SK-N-SH treated with all-trans-retinoic acid at 6 μM for 48 hours (cell line): ENCODE measurements around the gene HCLS1.

Source experiments
- ATAC-seq: fragments of 200-7000 bp; cut with Tn5 transposase; 3 replicates; pipeline ENCODE4 v1.9.1; 2020; ENCODE audit warnings: mild to moderate bottlenecking, moderate library complexity
- ARNTL ChIP-seq: fragments of 450-650 bp; formaldehyde crosslinking; IDR thresholded peaks from 2 replicates; pipeline ENCODE4 v1.5.0; 2020; ENCODE audit warnings: low read depth, mild to moderate bottlenecking, moderate library complexity, borderline replicate concordance
- BACH2 ChIP-seq: fragments of 250-450 bp; sonication (Bioruptor Pico); IDR thresholded peaks from 2 replicates; pipeline ENCODE4 v1.9.0; 2021; ENCODE audit warnings: mild to moderate bottlenecking, borderline replicate concordance
- CREB5 ChIP-seq: fragments of 250-450 bp; sonication (Bioruptor Pico); IDR thresholded peaks from 2 replicates; pipeline ENCODE4 v1.5.1; 2020; ENCODE audit warnings: low read depth, mild to moderate bottlenecking, moderate library complexity
- CSRNP3 ChIP-seq: fragments of 250-450 bp; sonication (Bioruptor Pico); IDR thresholded peaks from 2 replicates; pipeline ENCODE4 v1.5.1; 2021; ENCODE audit warnings: mild to moderate bottlenecking, moderate library complexity
- GLIS3 ChIP-seq: fragments of 250-450 bp; sonication (Bioruptor Pico); IDR thresholded peaks from 2 replicates; pipeline ENCODE4 v1.5.0; 2020; ENCODE audit warnings: mild to moderate bottlenecking, moderate library complexity
- ISL1 ChIP-seq: fragments of 250-450 bp; sonication (Bioruptor Pico); IDR thresholded peaks from 2 replicates; pipeline ENCODE4 v2.1.2; 2022; ENCODE audit warnings: mild to moderate bottlenecking, moderate library complexity
- OSR1 ChIP-seq: fragments of 250-450 bp; sonication (Bioruptor Pico); IDR thresholded peaks from 2 replicates; pipeline ENCODE4 v1.8.0; 2022; ENCODE audit warnings: moderate library complexity, mild to moderate bottlenecking, inconsistent platforms
- PPARA ChIP-seq: fragments of 250-450 bp; sonication (Bioruptor Pico); IDR thresholded peaks from 2 replicates; pipeline ENCODE4 v1.5.0; 2020; ENCODE audit warnings: mild to moderate bottlenecking, borderline replicate concordance
- RARB ChIP-seq: fragments of 250-450 bp; sonication (Bioruptor Pico); IDR thresholded peaks from 2 replicates; pipeline ENCODE4 v1.8.0; 2021; ENCODE audit warnings: mild to moderate bottlenecking, moderate library complexity
- SNAI2 ChIP-seq: fragments of 250-450 bp; sonication (Bioruptor Pico); IDR thresholded peaks from 2 replicates; pipeline ENCODE4 v1.5.0; 2020; ENCODE audit warnings: mild to moderate bottlenecking, moderate library complexity
- TCF4 ChIP-seq: fragments of 250-450 bp; sonication (Bioruptor Pico); IDR thresholded peaks from 2 replicates; pipeline ENCODE4 v1.8.0; 2021; ENCODE audit warnings: mild to moderate bottlenecking, moderate library complexity, borderline replicate concordance
- TOX ChIP-seq: fragments of 250-450 bp; sonication (Bioruptor Pico); IDR thresholded peaks from 2 replicates; pipeline ENCODE4 v1.8.0; 2021; ENCODE audit warnings: mild to moderate bottlenecking, moderate library complexity, borderline replicate concordance
- TSHZ2 ChIP-seq: fragments of 250-450 bp; sonication (Bioruptor Pico); IDR thresholded peaks from 2 replicates; pipeline ENCODE4 v1.5.0; 2020; ENCODE audit warnings: mild to moderate bottlenecking, moderate library complexity
- ZC3H10 ChIP-seq: fragments of 250-450 bp; sonication (Bioruptor Pico); IDR thresholded peaks from 2 replicates; pipeline ENCODE4 v1.5.1; 2021; ENCODE audit warnings: mild to moderate bottlenecking, moderate library complexity
- ZFP3 ChIP-seq: fragments of 250-450 bp; sonication (Bioruptor Pico); IDR thresholded peaks from 2 replicates; pipeline ENCODE4 v1.5.0; 2020; ENCODE audit warnings: mild to moderate bottlenecking, moderate library complexity
- ZFP30 ChIP-seq: fragments of 450-650 bp; formaldehyde crosslinking; IDR thresholded peaks from 2 replicates; pipeline ENCODE4 v1.5.0; 2022; ENCODE audit warnings: mild to moderate bottlenecking, moderate library complexity
- ZNF565 ChIP-seq: fragments of 450-650 bp; formaldehyde crosslinking; conservative IDR thresholded peaks from 2 replicates; pipeline ENCODE4 v1.5.0; 2020; ENCODE audit warnings: low read depth, mild to moderate bottlenecking, moderate library complexity
- ZNF70 ChIP-seq: fragments of 450-650 bp; formaldehyde crosslinking; IDR thresholded peaks from 2 replicates; pipeline ENCODE4 v1.5.0; 2020; ENCODE audit warnings: mild to moderate bottlenecking, moderate library complexity
- ZNF8 ChIP-seq: fragments of 450-650 bp; formaldehyde crosslinking; IDR thresholded peaks from 2 replicates; pipeline ENCODE4 v1.5.0; 2020; ENCODE audit warnings: mild to moderate bottlenecking, moderate library complexity
- TF ChIP-seq, protein P1 (sequence below): fragments of 250-450 bp; sonication (Bioruptor Pico); IDR thresholded peaks from 2 replicates; pipeline ENCODE4 v1.8.0; 2020; ENCODE audit warnings: mild to moderate bottlenecking, moderate library complexity, borderline replicate concordance

HCLS1 gene

GRCh38 chr3:121660356-121661171 lies at the start of gene HCLS1:
HCLS1 (minus strand) TSS chr3:121660903; CDS start chr3:121658347, 2,556 bp downstream.
- ATAC-seq: peak; percentile 45; the same call in 2 of the 3 replicates
- TF ChIP-seq, protein P1, sequence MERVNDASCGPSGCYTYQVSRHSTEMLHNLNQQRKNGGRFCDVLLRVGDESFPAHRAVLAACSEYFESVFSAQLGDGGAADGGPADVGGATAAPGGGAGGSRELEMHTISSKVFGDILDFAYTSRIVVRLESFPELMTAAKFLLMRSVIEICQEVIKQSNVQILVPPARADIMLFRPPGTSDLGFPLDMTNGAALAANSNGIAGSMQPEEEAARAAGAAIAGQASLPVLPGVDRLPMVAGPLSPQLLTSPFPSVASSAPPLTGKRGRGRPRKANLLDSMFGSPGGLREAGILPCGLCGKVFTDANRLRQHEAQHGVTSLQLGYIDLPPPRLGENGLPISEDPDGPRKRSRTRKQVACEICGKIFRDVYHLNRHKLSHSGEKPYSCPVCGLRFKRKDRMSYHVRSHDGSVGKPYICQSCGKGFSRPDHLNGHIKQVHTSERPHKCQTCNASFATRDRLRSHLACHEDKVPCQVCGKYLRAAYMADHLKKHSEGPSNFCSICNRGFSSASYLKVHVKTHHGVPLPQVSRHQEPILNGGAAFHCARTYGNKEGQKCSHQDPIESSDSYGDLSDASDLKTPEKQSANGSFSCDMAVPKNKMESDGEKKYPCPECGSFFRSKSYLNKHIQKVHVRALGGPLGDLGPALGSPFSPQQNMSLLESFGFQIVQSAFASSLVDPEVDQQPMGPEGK (CRISPR knock-in tag): no peak
- TF ChIP-seq ZNF8 (CRISPR knock-in tag) (no peak), TOX (CRISPR knock-in tag) (no peak), ISL1 (no peak), PPARA (CRISPR knock-in tag) (no peak), CSRNP3 (CRISPR knock-in tag) (no peak), ZC3H10 (CRISPR knock-in tag) (no peak), ZNF70 (no peak), CREB5 (CRISPR knock-in tag) (no peak), TCF4 (CRISPR knock-in tag) (no peak), SNAI2 (CRISPR knock-in tag) (no peak)

GRCh38 chr3:121710347-121710746 lies 49.6 kb upstream of the HCLS1 start:
- TF ChIP-seq ARNTL (CRISPR knock-in tag) (no peak), ZFP3 (no peak), TCF4 (CRISPR knock-in tag) (no peak)
- ATAC-seq: no peak

GRCh38 chr3:121707531-121708273 lies 47.0 kb upstream of the HCLS1 start:
- TF ChIP-seq, protein P1 (CRISPR knock-in tag): no peak
- TF ChIP-seq CREB5 (CRISPR knock-in tag): no peak
- no peak for TF ChIP-seq RARB (CRISPR knock-in tag)
- TF ChIP-seq ZNF70: no peak
- TF ChIP-seq TOX (CRISPR knock-in tag): no peak
- TF ChIP-seq ARNTL (CRISPR knock-in tag): no peak
- no peak for TF ChIP-seq ZFP3
- no peak for TF ChIP-seq OSR1 (CRISPR knock-in tag)
- TF ChIP-seq TSHZ2 (CRISPR knock-in tag): no peak
- TF ChIP-seq ZFP30 (CRISPR knock-in tag): no peak
- TF ChIP-seq ZC3H10 (CRISPR knock-in tag): no peak
- no peak for TF ChIP-seq SNAI2 (CRISPR knock-in tag)
- no peak for TF ChIP-seq ZNF565 (CRISPR knock-in tag)
- TF ChIP-seq PPARA (CRISPR knock-in tag): no peak
- TF ChIP-seq ZNF8 (CRISPR knock-in tag): no peak
- TF ChIP-seq CSRNP3 (CRISPR knock-in tag): no peak
- no peak for TF ChIP-seq GLIS3 (CRISPR knock-in tag)
- TF ChIP-seq ISL1: no peak
- no peak for TF ChIP-seq BACH2 (CRISPR knock-in tag)
- ATAC-seq: no peak
